SK-N-SH treated with all-trans-retinoic acid at 6 μM for 48 hours (cell line): Measurements from ENCODE around the gene GPC5.
"Not testable (repeated sequence)": the region's sequence is repeated elsewhere in the genome, so short reads cannot be mapped to it uniquely, and the experiment has no call there.

Source experiments
- ARNTL ChIP-seq: fragments of 450-650 bp; formaldehyde crosslinking; IDR thresholded peaks from 2 replicates; pipeline ENCODE4 v1.5.0; 2020; ENCODE audit warnings: low read depth, mild to moderate bottlenecking, moderate library complexity, borderline replicate concordance
- CSRNP3 ChIP-seq: fragments of 250-450 bp; sonication (Bioruptor Pico); IDR thresholded peaks from 2 replicates; pipeline ENCODE4 v1.5.1; 2021; ENCODE audit warnings: mild to moderate bottlenecking, moderate library complexity
- PATZ1 ChIP-seq: fragments of 250-450 bp; sonication (Bioruptor Pico); IDR thresholded peaks from 2 replicates; pipeline ENCODE4 v1.8.0; 2020; ENCODE audit warnings: mild to moderate bottlenecking, moderate library complexity, borderline replicate concordance
- POU6F1 ChIP-seq: fragments of 250-450 bp; sonication (Bioruptor Pico); IDR thresholded peaks from 2 replicates; pipeline ENCODE4 v1.8.0; 2021; ENCODE audit warnings: low read depth, mild to moderate bottlenecking, moderate library complexity, borderline replicate concordance
- RARB ChIP-seq: fragments of 250-450 bp; sonication (Bioruptor Pico); IDR thresholded peaks from 2 replicates; pipeline ENCODE4 v1.8.0; 2021; ENCODE audit warnings: mild to moderate bottlenecking, moderate library complexity
- SNAI2 ChIP-seq: fragments of 250-450 bp; sonication (Bioruptor Pico); IDR thresholded peaks from 2 replicates; pipeline ENCODE4 v1.5.0; 2020; ENCODE audit warnings: mild to moderate bottlenecking, moderate library complexity
- TOX ChIP-seq: fragments of 250-450 bp; sonication (Bioruptor Pico); IDR thresholded peaks from 2 replicates; pipeline ENCODE4 v1.8.0; 2021; ENCODE audit warnings: mild to moderate bottlenecking, moderate library complexity, borderline replicate concordance
- TSHZ2 ChIP-seq: fragments of 250-450 bp; sonication (Bioruptor Pico); IDR thresholded peaks from 2 replicates; pipeline ENCODE4 v1.5.0; 2020; ENCODE audit warnings: mild to moderate bottlenecking, moderate library complexity
- ZC3H10 ChIP-seq: fragments of 250-450 bp; sonication (Bioruptor Pico); IDR thresholded peaks from 2 replicates; pipeline ENCODE4 v1.5.1; 2021; ENCODE audit warnings: mild to moderate bottlenecking, moderate library complexity
- ZFP3 ChIP-seq: fragments of 250-450 bp; sonication (Bioruptor Pico); IDR thresholded peaks from 2 replicates; pipeline ENCODE4 v1.5.0; 2020; ENCODE audit warnings: mild to moderate bottlenecking, moderate library complexity
- ZFP30 ChIP-seq: fragments of 450-650 bp; formaldehyde crosslinking; IDR thresholded peaks from 2 replicates; pipeline ENCODE4 v1.5.0; 2022; ENCODE audit warnings: mild to moderate bottlenecking, moderate library complexity
- ZNF70 ChIP-seq: fragments of 450-650 bp; formaldehyde crosslinking; IDR thresholded peaks from 2 replicates; pipeline ENCODE4 v1.5.0; 2020; ENCODE audit warnings: mild to moderate bottlenecking, moderate library complexity
- ZNF8 ChIP-seq: fragments of 450-650 bp; formaldehyde crosslinking; IDR thresholded peaks from 2 replicates; pipeline ENCODE4 v1.5.0; 2020; ENCODE audit warnings: mild to moderate bottlenecking, moderate library complexity

GRCh38 chr13:91798338-91798737 is 399.9 kb downstream of the GPC5 start:
- not testable (repeated sequence) for TF ChIP-seq ZNF70 (CRISPR knock-in tag); PATZ1 (CRISPR knock-in tag); ZFP30 (CRISPR knock-in tag); ARNTL (CRISPR knock-in tag); TOX (CRISPR knock-in tag); TSHZ2; POU6F1; RARB (CRISPR knock-in tag); ZC3H10 (CRISPR knock-in tag); SNAI2 (CRISPR knock-in tag); CSRNP3 (CRISPR knock-in tag); ZFP3 (CRISPR knock-in tag)
- peak; percentile 70 for TF ChIP-seq ZNF8 (CRISPR knock-in tag)
